NCI-H524 treated with DMSO at 0.1 percent for 48 hours (cell line): Measurements from ENCODE around the gene TBC1D21.

Source experiments
- DNase-seq: peaks from one replicate; lab custom pipeline; 2025; lab: John Stamatoyannopoulos, UW

The TBC1D21 gene

DNA sequence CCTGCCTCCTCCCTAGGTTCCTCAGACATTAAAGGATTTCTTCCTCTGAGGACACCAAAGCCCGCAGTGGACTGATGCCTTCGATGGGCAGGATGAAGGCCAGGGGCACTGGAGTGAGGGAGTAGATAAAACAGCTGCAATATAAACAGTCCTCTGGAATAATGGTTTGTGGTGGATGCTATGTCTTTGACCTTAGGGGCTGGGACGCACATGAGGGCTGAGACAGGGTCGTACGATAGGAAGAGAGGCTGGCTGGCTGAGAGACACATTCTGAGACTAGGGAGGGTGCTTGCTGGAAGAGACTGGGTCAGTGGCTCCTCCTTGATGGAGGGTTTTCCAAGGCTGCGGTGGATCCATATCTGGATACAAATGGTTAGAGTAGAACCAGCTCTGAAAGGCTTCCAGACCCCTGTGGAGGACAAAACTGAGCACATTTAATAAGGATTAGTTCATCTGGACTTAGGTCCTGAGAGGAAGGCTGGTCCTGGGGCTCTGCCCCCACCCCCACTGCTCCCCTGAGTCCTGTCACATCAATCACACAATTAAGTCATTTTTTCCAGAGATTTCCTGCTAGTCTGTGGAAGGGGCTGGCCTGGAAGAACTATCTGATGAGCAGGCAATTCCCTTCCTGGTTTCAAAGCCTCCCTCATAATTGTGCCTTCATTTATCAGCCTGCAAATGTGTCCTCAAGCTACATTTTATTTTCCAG lies 15.8 kb downstream of the TBC1D21 start:
- no peak for DNase-seq

DNA sequence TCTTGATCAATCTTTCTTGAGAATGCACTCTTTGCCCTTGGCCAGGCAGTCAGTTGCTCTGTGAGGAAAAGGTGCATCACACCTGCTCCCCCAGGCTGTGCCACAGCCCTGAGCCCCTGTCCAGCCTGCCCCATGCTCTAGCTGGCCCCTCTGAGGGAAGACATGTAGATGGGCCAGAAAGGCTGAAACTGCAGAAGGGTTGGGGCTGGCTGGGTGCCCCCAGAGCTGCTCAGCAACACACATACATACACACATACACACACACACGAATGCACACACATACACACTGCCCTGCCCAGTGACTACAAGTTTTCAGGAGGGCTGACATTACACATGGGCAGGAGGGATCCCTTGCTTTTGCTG lies 16.4 kb downstream of the TBC1D21 start:
- DNase-seq, result no peak

DNA sequence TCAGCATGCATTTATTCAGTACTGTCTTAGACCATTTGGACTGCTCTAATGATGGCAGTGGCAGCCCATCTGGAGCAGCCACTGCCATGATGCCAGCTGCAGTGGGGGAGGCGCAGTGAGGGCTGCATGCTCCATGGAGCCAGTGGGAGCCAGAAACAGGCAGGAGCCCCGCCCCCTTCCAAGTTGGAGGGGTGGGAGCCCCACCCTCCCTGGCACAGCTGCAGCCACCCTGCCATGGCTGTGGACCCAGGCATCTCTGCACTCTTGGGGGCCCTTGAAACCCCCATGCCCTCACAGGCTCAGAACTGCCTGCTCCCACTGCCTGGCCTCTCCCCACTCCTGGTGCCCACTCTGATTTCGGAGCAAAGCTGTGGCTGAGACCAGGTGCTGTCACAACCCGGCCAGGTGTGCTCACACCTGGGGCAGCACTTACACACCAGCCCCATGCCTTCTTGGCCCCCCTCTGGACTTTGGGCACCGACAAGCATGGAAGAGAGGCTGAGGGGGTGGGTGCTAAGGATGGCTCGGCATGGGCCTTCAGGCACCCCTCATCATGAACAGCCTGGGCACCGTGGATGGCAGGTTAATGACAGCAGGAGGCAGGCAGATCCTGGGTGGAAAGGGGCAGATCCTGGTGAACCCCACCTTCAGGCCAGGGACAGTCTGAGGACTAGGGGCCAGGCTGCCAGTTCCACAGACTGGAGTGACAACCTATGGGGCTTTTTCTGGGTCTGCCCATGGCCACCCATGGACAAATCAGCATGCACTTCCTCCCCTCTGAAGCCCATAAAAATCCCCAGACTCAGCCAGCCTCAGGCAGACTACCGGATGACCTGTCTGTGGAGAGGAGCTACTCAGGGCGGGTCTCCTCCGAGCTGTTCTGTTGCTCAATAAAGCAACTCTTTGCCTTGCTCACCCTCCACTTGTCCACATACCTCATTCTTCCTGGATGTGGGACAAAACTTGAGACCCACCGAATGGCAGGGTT lies 18.3 kb downstream of the TBC1D21 start:
- no peak for DNase-seq

DNA sequence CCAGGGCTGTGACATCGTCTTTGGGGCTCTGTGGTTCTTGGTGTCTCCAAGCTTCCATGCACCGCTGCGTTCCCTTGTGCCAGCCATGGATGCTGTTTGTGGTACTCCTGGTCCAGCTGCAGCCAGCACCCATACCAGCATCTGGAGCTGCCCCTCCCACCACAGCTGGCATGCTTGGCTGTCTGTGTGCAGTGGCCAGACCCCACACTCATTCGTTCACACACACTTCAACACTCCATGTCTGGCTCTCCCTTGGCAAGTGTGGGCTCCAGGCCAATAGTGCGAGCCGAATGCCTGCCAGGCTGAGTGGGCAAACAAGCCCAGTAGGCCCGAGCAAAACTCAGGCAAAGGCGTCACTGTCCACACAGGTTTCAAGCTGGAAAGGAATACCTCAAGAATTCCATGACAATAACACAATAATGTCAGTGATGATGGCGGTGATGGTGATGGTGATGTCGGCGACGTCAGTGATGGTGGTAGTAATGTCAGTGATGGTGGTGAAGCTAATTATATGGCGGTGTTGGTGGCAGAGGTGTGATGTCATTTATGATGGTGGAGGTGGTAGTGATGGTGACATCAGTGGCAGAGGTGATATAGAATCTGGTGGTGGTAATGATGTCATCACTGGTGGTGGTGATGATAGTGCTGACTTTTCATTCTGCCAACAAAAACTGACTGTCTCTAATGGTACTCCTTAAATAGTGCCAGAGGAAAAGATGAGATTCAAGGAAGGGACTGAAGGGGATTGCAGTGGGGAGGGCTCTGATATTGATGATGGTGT lies 19.3 kb downstream of the TBC1D21 start:
- no peak for DNase-seq

DNA sequence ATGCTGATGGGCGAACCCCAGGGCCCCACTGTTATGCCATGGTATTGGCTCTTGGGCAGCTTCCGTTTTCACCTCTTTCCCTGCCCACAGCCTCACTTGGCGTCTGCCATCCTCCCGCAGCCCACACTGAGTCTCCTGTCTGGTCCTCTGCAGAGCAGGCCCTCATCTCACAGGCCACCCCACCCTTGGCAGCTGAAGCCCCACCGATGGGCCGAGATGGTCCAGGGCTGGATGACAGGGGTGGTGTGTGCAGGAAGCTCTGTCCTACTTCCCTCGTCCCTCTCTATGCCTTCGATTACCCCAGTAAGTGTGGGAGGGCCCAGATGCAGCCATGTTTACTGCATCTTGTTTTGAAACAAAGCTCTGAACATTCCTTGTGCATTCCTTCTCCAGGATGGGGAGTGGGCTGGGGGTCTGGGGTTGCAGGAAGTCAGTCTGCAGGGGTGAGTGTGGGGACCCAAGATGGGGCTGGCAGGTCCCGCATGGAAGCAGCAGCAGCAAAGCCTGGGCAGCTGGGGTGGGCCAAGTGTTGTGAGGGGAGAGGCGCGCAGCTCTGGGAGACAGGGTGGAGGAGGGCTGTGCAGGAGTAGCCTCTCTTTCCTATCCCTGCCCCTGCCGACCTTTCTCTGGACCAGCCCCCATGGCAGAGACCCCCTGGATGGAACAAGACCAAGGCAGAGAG lies 20.9 kb downstream of the TBC1D21 start:
- DNase-seq, result no peak

DNA sequence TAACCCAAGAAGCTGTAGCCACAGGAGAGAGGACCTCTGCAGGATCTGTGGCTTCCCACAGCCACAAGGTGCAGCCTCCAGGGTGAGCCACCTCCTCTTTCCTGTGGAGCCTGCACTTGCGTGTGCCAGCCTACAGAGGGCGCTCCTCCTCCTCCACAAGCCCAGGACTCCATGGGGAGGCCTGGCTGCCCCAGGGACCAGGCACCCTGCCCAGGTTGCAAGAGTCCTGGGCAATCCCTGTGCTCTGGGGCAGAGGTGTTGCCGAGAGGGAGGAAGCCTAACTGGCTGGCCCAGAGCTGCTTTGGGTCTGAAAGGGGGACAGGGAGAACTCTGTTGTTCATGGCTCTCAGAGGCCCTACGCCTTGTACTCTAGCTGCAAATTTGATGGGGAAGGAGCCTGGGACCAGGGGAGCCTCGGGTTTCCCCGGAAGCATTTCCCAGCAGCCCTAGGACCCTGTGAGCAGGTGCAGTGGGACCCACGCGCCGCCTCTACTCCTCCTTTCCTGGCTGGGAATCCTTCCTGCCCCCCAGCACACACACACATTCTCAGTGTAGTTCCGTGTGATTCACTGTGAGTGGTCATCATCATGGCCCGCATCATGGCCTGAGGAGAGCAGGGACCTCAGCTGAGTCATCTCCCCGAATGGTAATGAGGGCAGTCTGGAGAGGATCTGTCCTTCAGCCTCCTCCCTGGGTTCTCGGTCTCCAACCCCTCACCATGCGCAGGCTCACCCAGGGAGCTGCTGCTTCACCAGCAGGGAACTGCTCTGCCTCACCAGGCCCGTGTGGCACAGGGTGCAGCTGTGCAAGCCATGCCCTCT lies 24.3 kb downstream of the TBC1D21 start:
- peak; percentile 24 for DNase-seq

DNA sequence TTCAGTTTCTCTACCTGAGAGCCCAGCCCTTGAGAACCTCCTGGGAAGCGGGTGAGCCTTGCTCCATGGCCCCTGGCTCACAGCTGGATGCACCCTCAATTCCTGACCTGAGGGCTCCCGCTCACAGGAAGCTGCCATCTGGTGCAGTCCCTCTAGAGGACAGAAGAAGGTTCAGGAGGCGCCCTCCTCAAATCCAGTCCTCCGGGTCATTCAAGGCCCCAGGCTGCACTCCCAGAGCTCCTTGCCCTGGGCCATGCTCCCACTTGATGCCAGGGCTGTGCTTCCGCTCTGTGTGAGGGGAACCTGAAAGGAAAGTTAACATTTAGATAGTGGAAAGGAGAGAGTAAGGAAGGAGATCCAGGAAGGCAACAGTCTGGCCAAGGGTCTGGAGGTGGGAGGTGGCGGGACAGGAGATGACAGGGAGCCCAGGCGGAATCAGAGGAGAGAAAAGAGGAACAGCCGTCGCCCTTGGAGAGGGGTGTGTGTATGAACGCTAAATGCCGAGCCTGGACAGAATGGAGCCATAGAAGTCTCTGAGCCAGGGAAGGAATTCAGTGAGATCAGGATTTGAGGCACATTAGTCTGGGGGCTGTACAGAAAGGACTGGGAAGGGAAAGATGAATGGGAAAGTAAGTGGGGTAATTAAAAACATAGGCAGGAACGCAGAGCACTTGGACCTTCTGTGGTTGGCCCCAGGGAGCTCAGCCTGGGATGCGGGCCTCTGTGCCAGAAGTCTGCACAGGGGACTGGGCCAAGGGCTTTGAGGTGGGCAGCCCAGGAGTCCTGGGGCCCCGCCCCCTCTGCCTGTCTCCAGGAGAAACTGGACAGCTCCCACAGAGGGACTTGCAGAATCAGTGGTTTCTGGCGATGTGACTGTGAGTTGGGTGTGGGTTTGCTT lies 26.1 kb downstream of the TBC1D21 start:
- no peak for DNase-seq

DNA sequence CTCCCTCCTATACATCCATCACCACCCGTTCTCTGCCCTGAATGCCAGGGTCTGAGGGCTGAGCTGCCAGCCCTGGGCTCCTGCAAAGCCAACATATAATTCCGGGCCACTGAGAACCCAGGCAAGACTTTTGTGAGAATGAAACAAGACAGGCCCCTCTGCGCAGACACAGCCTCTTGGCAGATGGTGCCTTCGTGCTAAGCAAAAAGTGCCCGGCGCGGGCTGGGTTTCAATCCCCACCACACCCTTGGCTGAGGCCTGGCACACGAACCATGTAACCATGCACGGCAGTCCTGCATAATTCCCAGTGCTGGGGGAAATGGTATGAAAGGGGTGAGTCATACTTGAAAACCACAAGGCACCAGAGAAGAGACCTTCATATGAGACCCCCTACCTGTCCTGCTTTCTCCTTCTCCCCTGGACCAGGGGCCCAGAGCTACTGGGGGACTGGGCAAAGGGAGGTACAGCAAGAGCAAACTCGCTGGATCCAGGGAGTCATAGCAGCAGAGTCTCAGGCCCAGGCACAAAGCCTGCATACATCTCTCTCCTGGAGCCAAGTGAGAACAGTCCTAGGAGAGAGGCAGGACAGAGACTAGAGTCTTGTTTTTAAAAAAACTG lies 26.8 kb downstream of the TBC1D21 start:
- no peak for DNase-seq

DNA sequence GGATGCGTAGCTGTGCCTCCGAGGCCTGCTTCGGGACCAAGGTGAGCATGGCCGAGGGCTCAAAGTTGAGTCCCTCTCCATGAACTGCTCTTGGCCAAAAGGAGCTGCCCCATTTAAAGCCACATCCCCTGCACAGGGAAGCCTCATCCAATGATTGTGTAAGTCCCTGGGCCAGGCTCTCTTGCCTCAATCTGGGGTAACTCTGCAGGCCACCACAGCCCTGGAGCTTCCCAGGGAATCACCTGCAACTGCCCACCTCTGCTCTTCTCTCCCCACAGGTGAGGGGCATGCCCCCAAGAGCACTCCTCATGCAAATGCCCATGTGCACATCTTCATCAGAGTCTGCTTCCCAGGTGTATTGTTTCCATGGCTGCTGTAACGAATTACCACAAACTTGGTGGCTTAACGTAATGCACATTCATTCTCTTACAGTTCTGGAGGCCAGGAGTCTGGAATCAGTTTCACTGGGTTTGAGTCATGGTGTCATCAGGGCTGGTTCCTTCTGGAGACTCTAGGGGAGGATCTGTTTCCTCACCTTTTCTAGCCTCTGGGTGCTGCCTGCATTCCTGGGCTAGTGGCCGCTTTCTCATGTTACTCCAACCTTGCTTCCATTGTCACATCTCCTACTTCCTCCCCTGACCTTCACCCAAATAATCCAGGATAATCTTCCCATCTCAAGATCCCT lies 27.9 kb downstream of the TBC1D21 start:
- DNase-seq, result no peak

DNA sequence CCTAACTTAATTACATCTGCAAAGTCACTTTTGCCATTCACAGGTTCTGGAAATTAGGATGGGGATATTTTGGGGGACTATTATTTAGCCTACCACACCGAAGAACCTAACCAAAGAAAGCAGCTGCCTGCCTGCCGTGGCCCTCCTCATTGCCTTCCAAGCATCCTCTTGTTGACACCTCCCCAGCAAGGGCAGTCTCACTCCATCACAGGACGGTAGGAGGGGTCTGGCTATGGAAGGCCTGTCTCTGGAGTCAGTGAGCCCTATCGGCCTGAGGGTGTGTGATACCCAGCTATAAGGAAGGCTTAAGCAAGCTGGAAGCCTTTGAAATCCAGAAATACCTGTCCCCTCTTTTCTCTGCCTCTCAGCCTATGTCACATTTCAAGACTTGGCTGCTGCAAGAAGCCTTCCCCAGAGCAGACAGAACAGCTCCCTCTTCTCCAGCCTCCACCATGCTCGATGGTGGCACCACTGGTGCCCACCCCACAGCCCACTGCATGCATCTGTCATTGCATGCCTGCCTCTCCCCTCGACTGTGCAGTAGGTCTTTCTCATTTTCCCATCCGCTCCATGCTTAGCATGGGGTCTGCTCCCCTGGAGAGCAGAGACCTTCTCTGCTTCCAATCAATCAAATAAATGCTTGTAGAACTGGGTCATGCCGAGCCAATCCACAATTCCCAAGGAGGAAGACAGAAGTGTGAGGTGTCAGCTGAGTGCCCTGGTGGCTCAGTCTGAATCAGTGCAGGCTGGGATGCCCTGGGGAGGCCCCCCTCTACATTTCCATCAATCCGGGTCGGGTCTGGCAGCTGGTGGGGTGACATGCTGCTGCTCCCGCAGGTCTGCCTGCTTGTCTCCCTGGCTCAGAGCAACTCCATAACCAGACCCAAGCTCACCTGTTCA lies 29.0 kb downstream of the TBC1D21 start:
- no peak for DNase-seq

DNA sequence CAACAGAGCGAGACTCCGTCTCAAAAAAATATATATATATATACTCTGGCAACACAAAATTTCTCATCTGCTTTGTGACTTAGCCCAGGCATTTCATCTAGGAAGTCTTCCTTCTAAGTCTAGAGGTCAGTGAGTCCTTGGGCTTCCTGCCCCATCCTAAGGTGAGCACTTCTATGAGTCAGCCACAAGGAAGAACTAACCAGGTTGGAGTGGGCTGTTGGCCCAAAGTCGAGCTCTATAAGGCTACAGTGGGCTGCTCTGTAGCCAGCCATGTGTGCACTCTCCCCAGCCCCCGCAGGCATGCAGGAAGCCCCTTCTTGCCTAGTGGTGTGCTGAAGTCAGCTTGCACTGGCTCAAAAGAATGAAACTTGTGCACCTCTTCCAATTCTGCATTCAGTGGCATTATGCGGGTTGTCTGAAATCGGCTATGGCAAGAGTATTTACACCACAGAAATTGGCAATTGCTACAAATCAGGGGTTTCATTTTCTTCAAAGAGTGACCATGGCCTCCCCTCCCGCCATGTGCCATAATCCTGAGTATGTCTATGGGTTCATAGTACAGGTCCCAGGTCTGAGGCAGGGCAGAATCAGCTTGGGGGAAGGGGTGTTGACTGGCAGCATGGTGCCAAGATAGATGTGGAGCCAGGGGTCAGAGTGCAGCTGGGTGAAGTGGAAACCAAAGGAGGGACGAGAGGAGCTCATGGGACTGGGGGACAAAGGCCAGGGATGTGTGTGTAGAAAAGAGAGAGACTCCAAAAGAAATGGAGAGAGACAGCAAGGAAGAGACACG lies 30.9 kb downstream of the TBC1D21 start:
- no peak for DNase-seq

DNA sequence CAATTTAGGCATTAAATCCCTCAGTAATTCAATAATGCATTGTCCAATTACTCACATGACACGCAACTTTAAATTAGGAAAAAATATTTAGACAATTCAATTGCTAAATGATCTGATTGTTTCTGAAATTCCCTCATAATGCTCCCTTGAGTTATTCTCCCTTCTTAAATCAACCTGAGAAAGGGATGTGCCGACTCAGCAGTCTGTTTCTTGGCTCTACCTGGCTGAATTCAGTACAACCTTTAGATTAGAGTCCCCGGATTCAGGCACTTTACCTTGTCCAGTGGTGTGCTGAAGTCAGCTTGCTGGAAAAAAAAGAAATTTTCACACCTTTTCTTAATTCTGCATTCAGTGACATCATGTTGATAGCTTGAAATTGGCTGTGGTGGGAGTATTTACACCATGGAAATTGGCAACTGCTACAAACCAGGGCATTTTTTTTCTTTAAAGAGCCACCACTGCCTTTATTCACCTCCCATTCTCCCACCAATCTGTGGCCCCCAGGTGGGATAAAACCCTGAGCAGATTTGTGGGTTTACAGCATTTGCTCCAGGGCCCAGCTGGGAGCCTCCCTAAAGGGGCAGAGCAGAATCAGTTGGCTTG lies 32.0 kb downstream of the TBC1D21 start:
- DNase-seq, result no peak

DNA sequence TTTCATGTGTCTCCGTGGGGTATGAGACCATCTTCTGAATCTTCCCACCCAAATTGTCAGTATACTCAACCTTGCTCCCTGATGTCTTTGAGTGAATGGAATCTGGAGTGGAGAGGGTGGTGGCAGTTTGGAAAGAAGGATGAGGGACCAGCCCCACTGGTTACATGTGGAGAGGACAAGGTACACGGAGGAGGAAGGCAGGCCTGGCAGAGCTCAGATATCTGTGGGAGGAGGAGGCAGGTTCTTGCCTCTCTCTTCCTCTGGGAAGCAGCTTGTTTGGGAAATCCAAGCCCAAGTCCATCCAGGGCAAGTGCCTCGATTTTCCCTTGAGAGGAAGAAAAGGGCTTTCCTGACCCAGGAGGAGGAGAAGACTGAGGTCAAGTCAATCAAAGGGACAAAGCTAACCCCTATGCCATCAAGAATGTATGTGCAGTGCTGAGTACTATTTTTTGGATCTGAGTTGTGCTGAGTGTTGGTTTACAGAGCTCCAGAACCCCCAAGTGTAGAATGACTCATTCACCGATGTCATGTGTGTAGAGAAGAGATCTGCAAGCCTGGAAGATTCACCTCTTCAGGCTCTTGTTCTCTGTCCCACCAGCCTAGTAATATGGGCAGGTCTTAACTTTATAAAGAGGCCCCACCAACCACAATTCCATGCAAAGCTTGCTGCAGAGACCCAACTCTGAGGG lies 33.1 kb downstream of the TBC1D21 start:
- no peak for DNase-seq

DNA sequence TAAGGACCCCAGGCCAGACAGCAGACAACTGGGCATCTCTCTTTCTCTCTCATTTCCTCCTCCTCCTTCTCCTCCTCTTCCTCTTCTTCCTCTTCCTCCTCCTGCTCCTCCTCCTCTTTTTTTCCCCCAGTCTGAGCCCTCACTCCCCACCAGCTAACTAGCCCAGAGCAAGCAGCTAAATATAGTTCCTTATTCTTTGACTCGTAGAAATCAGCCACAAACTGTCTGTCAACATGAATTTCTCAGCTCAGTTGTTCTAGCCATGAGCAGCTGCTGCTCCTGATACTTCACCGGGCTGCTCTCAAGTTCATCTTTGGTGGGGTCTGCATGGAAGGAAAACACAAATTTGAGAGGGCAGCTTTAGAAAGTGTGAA lies 33.7 kb downstream of the TBC1D21 start:
- DNase-seq, result no peak

DNA sequence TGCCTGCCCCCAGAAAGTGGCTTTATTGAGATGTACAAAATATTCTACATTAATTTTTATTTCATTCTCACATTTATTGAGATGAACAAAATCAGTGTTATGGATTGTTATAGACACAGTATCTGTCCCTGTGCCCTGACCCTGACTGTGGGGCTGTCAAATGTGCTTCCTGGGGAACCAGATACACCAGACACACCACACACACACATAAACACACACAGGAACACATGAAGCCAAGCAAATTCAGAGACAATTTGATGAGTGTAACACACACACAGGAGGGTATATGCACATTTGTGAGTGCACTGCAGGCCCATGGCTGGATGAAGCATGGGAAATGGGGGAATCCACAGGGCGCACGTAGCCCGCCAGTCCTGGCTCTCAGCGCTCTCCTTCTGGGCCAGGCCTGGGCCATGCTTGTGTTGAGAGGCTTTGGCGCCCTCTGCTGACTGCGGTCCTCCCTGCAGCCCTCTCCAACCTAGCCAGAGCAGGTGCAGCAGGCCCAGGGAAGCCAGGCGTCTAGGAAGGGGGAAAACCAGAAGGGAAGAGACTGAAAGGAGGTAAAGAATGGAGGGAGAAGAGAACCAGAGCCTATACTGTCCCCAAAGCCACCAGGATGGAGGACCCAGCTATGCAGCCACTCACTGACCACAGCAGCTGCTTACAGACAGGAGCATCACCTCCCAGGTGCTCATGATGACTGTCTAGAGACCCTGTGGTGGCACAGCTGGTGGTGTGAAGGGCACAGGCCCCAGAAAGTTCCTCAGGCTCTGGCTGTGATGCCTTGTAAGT lies 34.9 kb downstream of the TBC1D21 start:
- peak; percentile 29 for DNase-seq
